ENCODE measurements around the gene MTA1.

Gene MTA1

GRCh38 chr14:105487986-105488777 is 68.6 kb downstream of the MTA1 start:
- DNase-seq (ENCODE audit: low spot score) = no peak

GRCh38 chr14:105488781-105489541 is 69.3 kb downstream of the MTA1 start:
- no peak for DNase-seq (ENCODE audit: low spot score)

GRCh38 chr14:105489542-105490266 is 70.1 kb downstream of the MTA1 start:
- peak; percentile 85 for DNase-seq (ENCODE audit: low spot score)

- DNase-seq (ENCODE audit: low spot score) = no peak
Measured at GRCh38 chr14:105490267-105490571, 70.6 kb downstream of the MTA1 start.

- DNase-seq (ENCODE audit: low spot score) = peak; percentile 100
Measured at GRCh38 chr14:105490572-105491365, 71.1 kb downstream of the MTA1 start, which contains the start of gene TEDC1. Gene TEDC1, plus strand, starts transcription at chr14:105491246. Its CDS starts 130 bp downstream, at chr14:105491376.

- no peak for DNase-seq (ENCODE audit: low spot score)
Measured at GRCh38 chr14:105491366-105491973, 71.8 kb downstream of the MTA1 start.

- no peak for DNase-seq (ENCODE audit: low spot score)
Measured at GRCh38 chr14:105492031-105492970, 72.7 kb downstream of the MTA1 start.

GRCh38 chr14:105492971-105493871 is 73.6 kb downstream of the MTA1 start:
- no peak for DNase-seq (ENCODE audit: low spot score)

GRCh38 chr14:105493921-105494605 is 74.4 kb downstream of the MTA1 start:
- no peak for DNase-seq (ENCODE audit: low spot score)

GRCh38 chr14:105494606-105494929 is 74.9 kb downstream of the MTA1 start:
- DNase-seq (ENCODE audit: low spot score) = no peak

- DNase-seq (ENCODE audit: low spot score) = no peak
Measured at GRCh38 chr14:105495101-105495989, 75.7 kb downstream of the MTA1 start.

GRCh38 chr14:105495990-105496830 is 76.6 kb downstream of the MTA1 start:
- no peak for DNase-seq (ENCODE audit: low spot score)

GRCh38 chr14:105496831-105497591 is 77.4 kb downstream of the MTA1 start:
- no peak for DNase-seq (ENCODE audit: low spot score)

GRCh38 chr14:105497671-105498429 is 78.2 kb downstream of the MTA1 start:
- no peak for DNase-seq (ENCODE audit: low spot score)
